GM12878 (cell line): Measurements from ENCODE around the gene WDR74. TPM values are rescaled to one million over a fixed set of nuclear protein-coding genes. Genes with fewer than 3 reads are reported as not detected.

Experiments
- BHLHE40 ChIP-seq, 2 experiments: fragments of 450-650 bp in 1 of 2; IDR thresholded peaks; 2 replicates each; pipeline ENCODE4 v1.6.1; 2011 to 2017; ENCODE audit warnings: low read depth in 2 of 2, borderline replicate concordance in 1 of 2, improper control_type of control experiment in 1 of 2, low read length in 1 of 2, mild to moderate bottlenecking in 1 of 2
- CBFB ChIP-seq: IDR thresholded peaks from 2 replicates; pipeline ENCODE4 v1.6.1; 2016; ENCODE audit warnings: antibody characterized with exemption, low read depth
- E2F8 ChIP-seq: fragments of 450-650 bp; IDR thresholded peaks from 2 replicates; pipeline ENCODE4 v1.6.1; 2018; ENCODE audit warnings: mild to moderate bottlenecking, low read depth, moderate library complexity; ENCODE audit not compliant: partially characterized antibody
- IKZF2 ChIP-seq, 2 experiments: fragments of 450-650 bp; IDR thresholded peaks; 2 replicates each; pipeline ENCODE4 v1.6.1; 2017; ENCODE audit warnings: mild to moderate bottlenecking in 2 of 2, moderate library complexity in 2 of 2
- KDM1A ChIP-seq: fragments of 200-600 bp; sonication (generic); IDR thresholded peaks from 2 replicates; pipeline ENCODE4 v1.6.1; 2016; ENCODE audit warnings: borderline replicate concordance
- LARP7 ChIP-seq: fragments of 450-650 bp; IDR thresholded peaks from 2 replicates; pipeline ENCODE4 v1.6.1; 2017; ENCODE audit warnings: mild to moderate bottlenecking
- MEF2B ChIP-seq: fragments of 450-650 bp; IDR thresholded peaks from 2 replicates; pipeline ENCODE4 v1.6.1; 2018; ENCODE audit warnings: mild to moderate bottlenecking, moderate library complexity; ENCODE audit not compliant: partially characterized antibody, poor library complexity, severe bottlenecking
- NR2C1 ChIP-seq: fragments of 450-650 bp; IDR thresholded peaks from 2 replicates; pipeline ENCODE4 v1.6.1; 2017; ENCODE audit warnings: antibody characterized with exemption, mild to moderate bottlenecking, moderate library complexity
- RBBP5 ChIP-seq: fragments of 200-600 bp; sonication (generic); conservative IDR thresholded peaks from 2 replicates; pipeline ENCODE4 v1.6.1; 2016
- RUNX3 ChIP-seq: IDR thresholded peaks from 2 replicates; pipeline ENCODE4 v1.6.1; 2012; ENCODE audit warnings: low read length, inconsistent platforms
- SIN3A ChIP-seq: IDR thresholded peaks from 2 replicates; pipeline ENCODE4 v1.6.1; 2012; ENCODE audit warnings: low read depth, low read length, improper control_type of control experiment
- STAT3 ChIP-seq: IDR thresholded peaks from 2 replicates; pipeline ENCODE4 v1.6.1; 2011; ENCODE audit warnings: low read depth, low read length, improper control_type of control experiment
- TBL1XR1 ChIP-seq: IDR thresholded peaks from 2 replicates; pipeline ENCODE4 v1.6.1; 2012; ENCODE audit warnings: low read depth, low read length, improper control_type of control experiment
- TCF7 ChIP-seq: IDR thresholded peaks from 2 replicates; pipeline ENCODE4 v1.6.1; 2014; ENCODE audit warnings: antibody characterized with exemption, borderline replicate concordance
- ZNF217 ChIP-seq: fragments of 450-650 bp; IDR thresholded peaks from 2 replicates; pipeline ENCODE4 v1.6.1; 2017; ENCODE audit warnings: antibody characterized with exemption, mild to moderate bottlenecking
- ZNF384 ChIP-seq: IDR thresholded peaks from 2 replicates; pipeline ENCODE4 v1.6.1; 2012; ENCODE audit warnings: low read depth, mild to moderate bottlenecking, low read length, improper control_type of control experiment, borderline replicate concordance
- ZNF687 ChIP-seq: fragments of 450-650 bp; IDR thresholded peaks from 2 replicates; pipeline ENCODE4 v1.6.1; 2017; ENCODE audit warnings: mild to moderate bottlenecking, moderate library complexity
- polyA plus RNA-seq, 11 experiments: library from polyadenylated mRNA; depleted of rRNA in 4 of 11; unstranded in 6 of 11; stranded (reverse) in 5 of 11; fragments of >200 nt; fragmentation: Nextera tagmentation in 4 of 11; fragmentation: Illumina TruSeq in 1 of 11; extraction: Ambion mirVana in 4 of 11; extraction: Trizol in 1 of 11; gene quantifications; 1 replicate in 1 of 11; 2 replicates in 10 of 11; pipeline versions ENCODE4 v1.2.1 to v1.2.3, GENCODE V29; 2011 to 2016; ENCODE audit warnings: inconsistent platforms in 2 of 11, missing spikeins in 2 of 11, low read depth in 1 of 11
- total RNA-seq, 4 experiments: library from RNA; depleted of rRNA in 3 of 4; stranded (reverse); fragments of >200 nt in 3 of 4; fragmentation: Illumina TruSeq in 1 of 4; extraction: Trizol in 1 of 4; gene quantifications; 2 replicates each; pipeline versions ENCODE4 v1.2.1 to v1.2.3, GENCODE V29; 2013 to 2021
- TF ChIP-seq, protein P1 (sequence below): fragments of 450-650 bp; IDR thresholded peaks from 2 replicates; pipeline ENCODE4 v1.6.1; 2016; ENCODE audit warnings: mild to moderate bottlenecking
- TF ChIP-seq, protein P2 (sequence below): fragments of 450-650 bp; IDR thresholded peaks from 2 replicates; pipeline ENCODE4 v1.6.1; 2018; ENCODE audit warnings: borderline replicate concordance, mild to moderate bottlenecking; ENCODE audit not compliant: partially characterized antibody

The WDR74 gene
- total and polyA plus RNA-seq, 10 of the 15 experiments (the other 5 are each of a cell fraction or from before 2014, with no cell fraction given) = 18.2 to 103 (median 60.7) TPM

DNA sequence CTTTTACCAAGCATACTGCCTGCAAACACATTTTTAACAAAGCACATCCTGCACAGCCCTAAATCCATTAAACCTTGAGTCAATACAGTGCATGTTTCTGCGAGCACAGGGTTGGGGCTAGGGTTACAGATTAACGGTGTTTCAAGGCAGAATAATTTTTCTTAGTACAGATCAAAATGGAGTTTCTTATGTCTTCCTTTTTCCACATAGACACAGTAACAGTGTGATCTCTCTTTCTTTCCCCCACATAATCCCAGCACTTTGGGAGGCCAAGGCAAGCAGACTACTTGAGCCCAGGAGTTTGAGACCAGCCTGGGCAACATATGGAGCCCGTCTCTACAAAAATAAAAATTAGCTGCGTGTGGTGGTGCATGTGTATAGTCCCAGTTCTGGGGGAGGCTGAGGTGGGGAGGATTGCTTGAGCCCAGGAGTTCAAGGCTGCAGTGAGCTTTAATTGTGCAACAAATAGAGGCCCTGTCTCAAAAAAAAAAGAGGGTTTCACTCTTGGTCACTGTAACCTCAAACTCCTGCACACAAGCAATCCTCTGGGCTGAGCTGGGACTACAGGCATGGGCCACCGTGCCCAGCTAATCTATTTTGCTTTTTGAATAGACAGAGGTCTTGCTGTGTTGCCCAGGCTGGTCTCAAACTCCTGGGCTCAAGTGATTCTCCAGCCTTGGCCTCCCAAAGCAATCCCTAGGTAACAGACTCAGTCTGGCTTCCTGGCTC, 21.6 kb upstream of the WDR74 start (continued):
- TF ChIP-seq E2F8 (no peak), BHLHE40 (IDR thresholded peaks at IDR 0.05; ENCODE audit: borderline replicate concordance in 1 of 2, low read depth in 2 of 2, low read length in 1 of 2) (no peak), CBFB (0 out of 2 replicates have a peak, but pooled peaks have one; percentile 27), ZNF217 (no peak), TCF7 (no peak), NR2C1 (no peak), RBBP5 (no peak), TBL1XR1 (no peak), RUNX3 (peak; percentile 91), ZNF687 (0 out of 2 replicates have a peak, but pooled peaks have one; percentile 4), ZNF384 (peak; percentile 69), SIN3A (no peak), LARP7 (no peak), KDM1A (no peak), IKZF2 (IDR thresholded peaks at IDR 0.05) (peak in 1 of 2 experiments; percentile 48; a peak in 2 of 4 replicates), STAT3 (no peak), MEF2B (no peak)
- TF ChIP-seq, protein P1, sequence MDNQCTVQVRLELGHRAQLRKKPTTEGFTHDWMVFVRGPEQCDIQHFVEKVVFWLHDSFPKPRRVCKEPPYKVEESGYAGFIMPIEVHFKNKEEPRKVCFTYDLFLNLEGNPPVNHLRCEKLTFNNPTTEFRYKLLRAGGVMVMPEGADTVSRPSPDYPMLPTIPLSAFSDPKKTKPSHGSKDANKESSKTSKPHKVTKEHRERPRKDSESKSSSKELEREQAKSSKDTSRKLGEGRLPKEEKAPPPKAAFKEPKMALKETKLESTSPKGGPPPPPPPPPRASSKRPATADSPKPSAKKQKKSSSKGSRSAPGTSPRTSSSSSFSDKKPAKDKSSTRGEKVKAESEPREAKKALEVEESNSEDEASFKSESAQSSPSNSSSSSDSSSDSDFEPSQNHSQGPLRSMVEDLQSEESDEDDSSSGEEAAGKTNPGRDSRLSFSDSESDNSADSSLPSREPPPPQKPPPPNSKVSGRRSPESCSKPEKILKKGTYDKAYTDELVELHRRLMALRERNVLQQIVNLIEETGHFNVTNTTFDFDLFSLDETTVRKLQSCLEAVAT = no peak
- TF ChIP-seq, protein P2, sequence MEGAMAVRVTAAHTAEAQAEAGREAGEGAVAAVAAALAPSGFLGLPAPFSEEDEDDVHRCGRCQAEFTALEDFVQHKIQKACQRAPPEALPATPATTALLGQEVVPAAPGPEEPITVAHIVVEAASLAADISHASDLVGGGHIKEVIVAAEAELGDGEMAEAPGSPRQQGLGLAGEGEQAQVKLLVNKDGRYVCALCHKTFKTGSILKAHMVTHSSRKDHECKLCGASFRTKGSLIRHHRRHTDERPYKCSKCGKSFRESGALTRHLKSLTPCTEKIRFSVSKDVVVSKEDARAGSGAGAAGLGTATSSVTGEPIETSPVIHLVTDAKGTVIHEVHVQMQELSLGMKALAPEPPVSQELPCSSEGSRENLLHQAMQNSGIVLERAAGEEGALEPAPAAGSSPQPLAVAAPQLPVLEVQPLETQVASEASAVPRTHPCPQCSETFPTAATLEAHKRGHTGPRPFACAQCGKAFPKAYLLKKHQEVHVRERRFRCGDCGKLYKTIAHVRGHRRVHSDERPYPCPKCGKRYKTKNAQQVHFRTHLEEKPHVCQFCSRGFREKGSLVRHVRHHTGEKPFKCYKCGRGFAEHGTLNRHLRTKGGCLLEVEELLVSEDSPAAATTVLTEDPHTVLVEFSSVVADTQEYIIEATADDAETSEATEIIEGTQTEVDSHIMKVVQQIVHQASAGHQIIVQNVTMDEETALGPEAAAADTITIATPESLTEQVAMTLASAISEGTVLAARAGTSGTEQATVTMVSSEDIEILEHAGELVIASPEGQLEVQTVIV = no peak
